Cardiac muscle cell (in vitro differentiated cells and primary cell): Measurements from ENCODE around the gene TRIM15. TPM values are rescaled to one million over a fixed set of nuclear protein-coding genes. Genes with fewer than 3 reads are reported as not detected.

Experiments used
- DNase-seq, 2 donors: peaks; one replicate each; pipeline versions ENCODE4 v3.0.0 to v3.0.0-alpha.2; 2010 to 2017; ENCODE audit warnings: low read depth in 1 of 2, low spot score in 1 of 2
- H3K27ac ChIP-seq: fragments of 200-600 bp; sonication (generic); 2 replicates; pipeline ENCODE4 v1.5.1; 2016
- H3K27me3 ChIP-seq: fragments of 200-600 bp; sonication (generic); 2 replicates; pipeline ENCODE4 v1.6.0; 2016; ENCODE audit warnings: control low read depth
- H3K36me3 ChIP-seq: fragments of 200-600 bp; sonication (generic); 2 replicates; pipeline ENCODE4 v1.5.1; 2016; ENCODE audit warnings: control low read depth
- H3K4me1 ChIP-seq: fragments of 200-600 bp; sonication (generic); 2 replicates; pipeline ENCODE4 v1.8.1; 2017; ENCODE audit warnings: low read depth, mild to moderate bottlenecking, mixed run types
- H3K4me3 ChIP-seq: fragments of 200-600 bp; sonication (generic); 2 replicates; pipeline ENCODE4 v1.5.1; 2016; ENCODE audit warnings: mild to moderate bottlenecking
- H3K9me3 ChIP-seq: fragments of 200-600 bp; sonication (generic); 2 replicates; pipeline ENCODE4 v1.5.1; 2017; ENCODE audit warnings: low read depth, mild to moderate bottlenecking, control low read depth
- polyA plus RNA-seq: library from polyadenylated mRNA; unstranded; fragments of >200 nt; fragmentation: Nextera tagmentation; extraction: Ambion mirVana; gene quantifications from 2 replicates; pipeline ENCODE4 v1.2.1, GENCODE V29; 2016
- total RNA-seq: library from RNA; depleted of rRNA; stranded (reverse); fragments of >200 nt; gene quantifications from 2 replicates; pipeline ENCODE4 v1.2.3, GENCODE V29; 2016
- TF ChIP-seq, protein P1 (sequence below): IDR thresholded peaks from 2 replicates; pipeline ENCODE4 v1.5.1; 2012; ENCODE audit warnings: low read depth, mild to moderate bottlenecking, low read length

Gene TRIM15
- total and polyA plus RNA-seq, 2 experiments from 2014 or later: not detected

DNA sequence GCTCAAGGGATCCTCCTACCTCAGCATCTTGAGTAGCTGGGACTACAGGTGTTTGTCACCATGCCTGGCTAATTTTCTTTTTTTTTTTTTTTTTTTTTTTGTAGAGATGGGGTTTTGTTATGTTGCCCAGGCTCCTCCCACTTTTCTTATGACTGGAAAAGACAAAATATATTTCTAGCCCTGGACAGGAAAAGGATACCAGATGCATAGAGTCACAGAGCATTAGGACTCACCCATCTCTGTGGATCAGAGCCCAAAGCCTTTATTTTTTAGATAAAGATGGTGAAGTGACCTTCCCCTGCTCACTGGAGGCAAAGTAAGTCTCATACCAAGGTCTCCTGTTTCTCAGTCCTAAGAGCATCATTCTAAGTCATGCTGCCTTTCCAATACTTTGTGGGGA is 5.8 kb upstream of the TRIM15 start:
- Histone ChIP-seq H3K9me3 (no peaks in the 10 kb centered on the region), H3K4me3 (no peak overlapping the region), H3K27me3 (peaks cover 64% of the 10 kb centered on the region), H3K36me3 (no peaks in the 10 kb centered on the region), H3K27ac (no peak overlapping the region), H3K4me1 (no peaks in the 10 kb centered on the region)
- TF ChIP-seq, protein P1, sequence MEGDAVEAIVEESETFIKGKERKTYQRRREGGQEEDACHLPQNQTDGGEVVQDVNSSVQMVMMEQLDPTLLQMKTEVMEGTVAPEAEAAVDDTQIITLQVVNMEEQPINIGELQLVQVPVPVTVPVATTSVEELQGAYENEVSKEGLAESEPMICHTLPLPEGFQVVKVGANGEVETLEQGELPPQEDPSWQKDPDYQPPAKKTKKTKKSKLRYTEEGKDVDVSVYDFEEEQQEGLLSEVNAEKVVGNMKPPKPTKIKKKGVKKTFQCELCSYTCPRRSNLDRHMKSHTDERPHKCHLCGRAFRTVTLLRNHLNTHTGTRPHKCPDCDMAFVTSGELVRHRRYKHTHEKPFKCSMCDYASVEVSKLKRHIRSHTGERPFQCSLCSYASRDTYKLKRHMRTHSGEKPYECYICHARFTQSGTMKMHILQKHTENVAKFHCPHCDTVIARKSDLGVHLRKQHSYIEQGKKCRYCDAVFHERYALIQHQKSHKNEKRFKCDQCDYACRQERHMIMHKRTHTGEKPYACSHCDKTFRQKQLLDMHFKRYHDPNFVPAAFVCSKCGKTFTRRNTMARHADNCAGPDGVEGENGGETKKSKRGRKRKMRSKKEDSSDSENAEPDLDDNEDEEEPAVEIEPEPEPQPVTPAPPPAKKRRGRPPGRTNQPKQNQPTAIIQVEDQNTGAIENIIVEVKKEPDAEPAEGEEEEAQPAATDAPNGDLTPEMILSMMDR: no peak
- no peak for DNase-seq

DNA sequence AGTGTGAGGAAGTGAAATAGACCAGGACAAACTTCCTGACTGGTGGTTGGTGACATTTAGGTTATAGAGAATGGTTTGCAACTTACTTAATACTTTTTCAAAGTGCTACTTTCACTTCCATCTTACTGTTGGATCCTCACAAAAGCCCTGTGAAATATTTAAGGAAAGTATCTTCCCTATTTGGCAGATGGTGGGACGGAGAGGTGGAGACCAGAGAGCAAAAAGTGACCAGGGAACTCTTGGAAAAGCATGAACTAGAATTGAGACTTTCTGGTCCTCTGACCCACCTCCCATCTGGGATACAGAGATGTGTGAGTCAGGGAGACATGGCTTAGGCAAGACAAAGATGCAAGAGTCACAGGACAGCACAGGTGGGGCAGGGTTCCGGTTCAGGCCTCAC is 5.3 kb upstream of the TRIM15 start:
- no peak for DNase-seq
- TF ChIP-seq, protein P1: no peak
- Histone ChIP-seq H3K4me1 (no peaks in the 10 kb centered on the region), H3K9me3 (no peaks in the 10 kb centered on the region), H3K27ac (no peak overlapping the region), H3K27me3 (peaks cover 64% of the 10 kb centered on the region), H3K4me3 (no peak overlapping the region), H3K36me3 (no peaks in the 10 kb centered on the region)

DNA sequence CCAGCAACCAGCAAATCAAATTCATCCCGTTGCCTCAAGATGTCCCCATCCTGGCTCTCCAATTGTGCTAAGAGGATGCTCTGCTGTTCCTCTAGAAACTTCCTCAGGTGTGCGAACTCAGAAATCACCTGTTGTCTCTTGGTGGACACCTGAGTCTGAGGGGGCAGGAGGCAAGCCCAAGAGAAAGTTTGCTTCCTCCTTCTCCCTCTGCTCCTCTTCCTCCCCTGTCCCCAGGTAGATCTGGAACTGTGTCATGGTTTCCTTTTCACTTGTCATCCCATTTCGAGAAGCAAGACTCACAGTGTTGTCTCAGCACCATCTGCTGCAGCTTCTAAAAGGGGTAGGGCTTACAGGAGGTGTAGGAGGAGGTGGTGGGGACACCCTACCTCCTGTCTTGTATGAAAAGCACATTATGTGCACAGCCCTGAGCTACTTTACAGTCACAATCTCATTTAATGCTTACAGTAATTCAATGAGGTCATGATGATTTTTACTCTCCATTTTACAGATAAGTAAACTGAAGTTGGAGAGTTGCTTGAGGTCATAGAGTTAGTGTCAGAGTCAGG is 4.8 kb upstream of the TRIM15 start:
- Histone ChIP-seq H3K9me3 (no peaks in the 10 kb centered on the region), H3K4me3 (no peak overlapping the region), H3K27me3 (peaks cover 58% of the 10 kb centered on the region), H3K27ac (no peak overlapping the region), H3K4me1 (no peaks in the 10 kb centered on the region), H3K36me3 (no peaks in the 10 kb centered on the region)
- no peak for DNase-seq
- TF ChIP-seq, protein P1: no peak

DNA sequence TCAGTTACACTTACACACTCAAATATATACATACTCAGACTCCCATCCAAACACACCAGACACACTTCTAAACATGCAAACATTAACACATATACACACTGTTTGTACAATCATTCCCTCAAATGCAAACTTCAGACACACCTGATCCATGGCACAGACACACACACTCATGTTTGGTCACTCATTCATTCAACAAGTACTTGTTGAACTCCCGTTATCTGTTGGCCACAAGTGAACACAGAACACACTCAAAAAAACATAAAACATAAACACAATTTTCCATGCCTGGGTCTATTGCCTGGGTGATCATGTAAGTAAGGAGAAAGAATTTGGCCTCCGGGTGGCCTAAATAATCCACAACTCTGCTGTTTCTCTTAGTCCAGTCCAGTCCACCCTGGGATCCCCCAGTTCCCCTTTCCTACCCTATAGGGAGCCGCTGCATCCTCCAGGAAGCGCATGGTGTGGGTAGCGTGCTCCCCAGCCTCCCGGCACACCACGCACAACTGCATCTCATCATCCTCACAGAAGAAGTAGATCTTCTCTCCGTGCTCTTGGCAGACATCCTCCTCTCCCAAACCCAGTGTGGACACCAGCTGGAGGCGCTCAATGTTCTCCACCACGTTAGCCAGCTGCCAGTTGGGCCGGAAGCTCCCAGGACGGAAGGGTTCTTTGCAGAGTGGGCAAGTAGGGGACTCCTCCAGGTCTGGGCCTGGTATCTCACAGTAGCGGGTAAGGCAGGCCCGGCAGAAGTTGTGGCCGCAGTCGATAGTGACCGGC is 3.1 kb upstream of the TRIM15 start:
- H3K36me3 ChIP-seq: no peaks in the 10 kb centered on the region
- TF ChIP-seq, protein P1: no peak
- H3K27ac ChIP-seq: no peak overlapping the region
- DNase-seq: no peak
- H3K27me3 ChIP-seq: peaks cover 45% of the 10 kb centered on the region
- H3K4me3 ChIP-seq: no peak overlapping the region
- no peaks in the 10 kb centered on the region for H3K4me1 ChIP-seq
- H3K9me3 ChIP-seq: no peaks in the 10 kb centered on the region

DNA sequence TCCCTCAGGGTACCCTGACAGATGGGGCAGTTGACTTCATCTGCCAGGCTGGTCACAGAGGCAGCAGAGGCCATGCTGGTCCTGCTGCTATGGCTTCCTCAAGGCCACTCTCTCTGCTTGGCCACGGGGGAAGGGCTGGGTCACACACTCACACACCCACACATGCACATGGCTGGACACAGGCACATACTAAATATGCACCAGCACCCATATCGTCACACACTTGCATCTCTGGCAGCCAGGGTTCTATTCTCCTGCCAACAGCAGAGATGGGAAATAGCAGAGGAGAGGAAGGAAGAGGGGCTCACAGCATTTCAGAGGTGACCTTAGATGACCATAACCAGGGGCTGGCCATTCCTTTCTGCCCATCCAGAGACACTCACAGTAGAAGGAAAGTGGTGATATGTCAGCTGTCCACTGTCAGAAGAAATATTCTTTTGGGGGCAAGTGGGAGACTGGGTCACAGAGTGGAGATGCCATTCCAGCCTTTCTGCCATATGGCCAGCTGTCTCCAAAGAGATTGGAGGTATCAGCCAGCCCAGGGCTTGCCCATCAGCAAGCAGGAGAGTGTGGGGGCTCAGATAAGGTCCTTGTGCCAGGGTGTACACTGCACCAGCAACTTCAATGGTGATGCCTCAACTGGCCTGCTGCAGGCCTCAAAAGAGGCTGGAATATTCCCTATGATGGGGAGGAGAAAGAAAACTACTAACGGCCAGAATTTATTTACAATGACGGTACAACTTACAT is 2.4 kb upstream of the TRIM15 start, which contains the start of gene TRIM10:
TRIM10 (minus strand) TSS at position 427 of the 747 bp plus-strand sequence; CDS start at position 74, 353 bp downstream.
- Histone ChIP-seq H3K27ac (no peak within 1 kb of the TSS), H3K9me3 (no peaks in the 10 kb centered on the region), H3K36me3 (no peaks in the 10 kb centered on the region), H3K27me3 (peaks cover 37% of the 10 kb centered on the region), H3K4me1 (no peaks in the 10 kb centered on the region), H3K4me3 (no peak within 1 kb of the TSS)
- TF ChIP-seq, protein P1: no peak
- DNase-seq: no peak
